OCI-M1 (cell line): Measurements from ENCODE around the gene AKIRIN2.

Source experiments
- DNase-seq: peaks from one replicate; lab custom pipeline; 2025; lab: John Stamatoyannopoulos, UW

The AKIRIN2 gene

GRCh38 chr6:87701676-87702588, at the start of gene AKIRIN2:
Gene AKIRIN2 (minus strand): TSS chr6:87702233. CDS start chr6:87701684, 549 bp downstream.
- DNase-seq: peak; percentile 99

- DNase-seq: peak; percentile 32
These were observed 45.6 kb upstream of the AKIRIN2 start for GRCh38 chr6:87747646-87748045.

GRCh38 chr6:87745966-87746721, 44.1 kb upstream of the AKIRIN2 start:
- DNase-seq: no peak

- DNase-seq: no peak
These were observed 41.4 kb upstream of the AKIRIN2 start for GRCh38 chr6:87743454-87743853.

GRCh38 chr6:87742106-87742505, 40.1 kb upstream of the AKIRIN2 start:
- peak; percentile 50 for DNase-seq

GRCh38 chr6:87741001-87741650, 39.1 kb upstream of the AKIRIN2 start:
- no peak for DNase-seq

- no peak for DNase-seq
These were observed 36.7 kb upstream of the AKIRIN2 start for GRCh38 chr6:87738744-87739143.

GRCh38 chr6:87738000-87738399, 36.0 kb upstream of the AKIRIN2 start:
- peak; percentile 30 for DNase-seq

- DNase-seq: no peak
These were observed 34.9 kb upstream of the AKIRIN2 start for GRCh38 chr6:87736809-87737540.

- peak; percentile 95 for DNase-seq
These were observed 30.0 kb upstream of the AKIRIN2 start for GRCh38 chr6:87731818-87732661.

- no peak for DNase-seq
These were observed 29.0 kb upstream of the AKIRIN2 start for GRCh38 chr6:87731080-87731479.

GRCh38 chr6:87729965-87730719, 28.1 kb upstream of the AKIRIN2 start:
- DNase-seq: peak; percentile 48

- DNase-seq: no peak
These were observed 26.7 kb upstream of the AKIRIN2 start for GRCh38 chr6:87728706-87729105.

- DNase-seq: peak; percentile 95
These were observed 23.2 kb upstream of the AKIRIN2 start for GRCh38 chr6:87724983-87725811.

GRCh38 chr6:87723170-87724078, 21.4 kb upstream of the AKIRIN2 start:
- peak; percentile 96 for DNase-seq

- no peak for DNase-seq
These were observed 20.6 kb upstream of the AKIRIN2 start for GRCh38 chr6:87722540-87723169.

- no peak for DNase-seq
These were observed 19.3 kb upstream of the AKIRIN2 start for GRCh38 chr6:87721311-87721710.
